HG03064 (cell line): ENCODE data around the gene PRKCA.
"Not testable (repeated sequence)": the region's sequence is repeated elsewhere in the genome, so short reads cannot be mapped to it uniquely, and the experiment has no call there.

Source experiments
- ATAC-seq: cut with Tn5 transposase; IDR thresholded peaks from one replicate; pipeline ENCODE4 v1.9.1; 2021; ENCODE audit warnings: low read depth; ENCODE audit not compliant: unreplicated experiment

PRKCA gene

GRCh38 chr17:66349521-66350254 is 47.3 kb downstream of the PRKCA start:
- no peak for ATAC-seq

- not testable (repeated sequence) for ATAC-seq
These were observed 48.2 kb downstream of the PRKCA start for GRCh38 chr17:66350576-66350975.

DNA sequence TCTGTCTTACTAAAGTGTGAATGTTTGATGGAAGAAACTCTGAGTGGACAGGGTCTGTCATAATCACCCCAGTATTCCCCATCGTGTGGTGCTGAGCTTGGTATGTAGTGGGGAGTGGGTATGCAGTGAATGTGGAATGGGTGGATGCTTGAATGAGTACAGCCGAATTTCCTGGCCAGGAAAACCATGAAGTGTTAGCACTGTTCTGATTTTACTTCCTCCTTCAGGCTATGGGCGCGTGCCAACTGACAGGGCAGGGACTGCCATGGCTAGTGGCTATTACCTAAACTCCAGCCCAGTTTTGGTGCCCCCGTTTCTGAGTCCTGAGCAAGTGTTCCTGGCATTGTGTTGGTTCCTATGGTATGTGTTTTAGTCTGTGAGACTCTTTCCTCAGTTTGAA is 48.6 kb downstream of the PRKCA start:
- no peak for ATAC-seq

GRCh38 chr17:66351701-66352100 is 49.3 kb downstream of the PRKCA start:
- no peak for ATAC-seq

- ATAC-seq: no peak
These were observed 51.6 kb downstream of the PRKCA start for GRCh38 chr17:66353937-66354401.

DNA sequence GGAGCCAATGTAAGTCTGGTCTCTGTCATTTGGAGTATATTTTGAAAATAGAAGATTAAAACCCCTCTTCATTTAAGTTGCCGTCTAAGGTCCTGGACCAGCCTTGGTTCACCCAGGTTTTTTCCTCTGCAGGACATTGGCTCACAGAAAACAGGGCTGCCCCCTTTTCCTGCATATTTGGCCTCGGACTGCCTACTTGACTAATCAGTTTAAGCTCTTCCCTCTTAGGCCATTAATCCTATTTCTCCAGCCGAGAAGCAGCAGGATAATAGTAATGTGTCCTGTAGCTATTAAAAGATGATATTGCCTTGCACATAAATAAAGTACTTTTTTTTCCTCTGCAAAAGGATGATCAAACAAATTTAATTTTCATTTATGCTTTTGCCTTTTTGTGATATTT is 52.1 kb downstream of the PRKCA start:
- ATAC-seq: no peak

DNA sequence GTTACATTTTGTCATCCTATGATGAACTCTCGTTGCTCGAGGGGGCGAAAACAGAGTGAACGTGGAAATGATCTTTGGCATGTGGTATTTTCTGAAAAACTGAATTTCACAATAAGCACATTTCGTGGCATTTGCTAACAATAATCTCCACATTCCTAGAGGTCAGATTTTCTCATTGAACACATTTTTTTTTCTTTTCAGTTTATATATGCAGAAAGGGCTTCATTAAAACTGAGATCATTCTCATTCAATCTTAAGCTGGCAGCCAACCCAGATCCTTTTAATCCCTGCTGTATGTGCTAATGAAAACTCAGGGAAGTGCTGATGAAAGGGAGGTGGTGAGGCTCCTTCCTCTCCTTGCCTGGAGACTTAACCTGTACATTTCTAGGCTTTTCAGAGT is 52.6 kb downstream of the PRKCA start:
- no peak for ATAC-seq

DNA sequence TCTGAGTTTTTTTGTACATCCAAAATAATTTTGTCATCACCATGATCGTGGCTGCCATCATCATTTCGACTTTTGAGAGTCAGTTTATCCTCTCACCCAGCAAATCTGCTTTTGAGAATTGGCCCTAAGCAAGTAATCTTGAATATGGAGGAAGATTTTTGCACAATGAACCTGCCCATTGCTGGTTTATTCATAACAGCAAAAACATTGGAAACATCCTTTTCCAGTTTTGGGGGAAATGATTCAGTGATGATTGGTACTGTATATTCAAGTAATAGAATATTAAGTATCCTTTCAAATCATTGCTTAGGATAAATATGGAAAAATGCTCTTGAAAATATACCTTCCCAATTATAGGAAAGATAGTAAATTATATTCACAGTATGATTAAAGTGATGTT is 53.1 kb downstream of the PRKCA start:
- ATAC-seq: no peak

DNA sequence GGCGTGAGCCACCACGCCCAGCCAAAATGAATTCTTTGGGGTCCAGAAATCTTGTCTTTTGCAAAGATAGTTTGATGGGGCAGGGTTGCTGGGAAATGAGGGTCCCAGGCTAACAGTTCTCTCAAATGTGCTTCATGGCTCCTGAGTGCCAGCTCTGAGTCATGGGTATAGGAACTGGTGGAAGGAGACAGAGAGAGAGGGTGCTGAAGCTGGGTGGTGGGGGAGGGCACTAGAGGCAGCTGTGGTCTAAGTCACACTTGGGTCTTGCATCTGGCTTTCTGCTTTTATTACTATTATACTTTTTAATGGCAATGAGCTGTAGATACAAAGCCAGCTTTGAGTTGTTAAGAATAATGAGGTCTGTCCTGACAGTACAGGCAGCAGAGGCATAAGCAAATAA is 54.6 kb downstream of the PRKCA start:
- ATAC-seq: no peak

DNA sequence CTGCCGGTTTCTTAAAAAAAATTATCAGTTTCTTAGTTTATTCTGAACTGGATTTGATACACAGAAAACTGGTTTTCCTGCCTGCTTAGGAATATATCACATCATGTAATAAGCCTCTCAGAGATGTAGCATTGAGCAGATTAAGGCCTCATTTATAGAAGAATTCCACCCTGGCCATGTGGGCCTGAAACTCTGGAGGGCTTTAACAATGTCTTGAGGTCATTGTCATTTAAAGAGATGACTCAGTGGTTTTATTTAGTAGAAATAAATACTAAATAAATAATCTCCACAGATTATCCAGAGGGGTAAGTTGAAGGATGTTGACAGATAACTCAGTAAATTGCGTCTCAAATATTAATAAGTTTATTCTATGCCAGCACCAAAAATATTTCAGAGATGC is 56.9 kb downstream of the PRKCA start:
- no peak for ATAC-seq

GRCh38 chr17:66360961-66361565 is 58.6 kb downstream of the PRKCA start:
- not testable (repeated sequence) for ATAC-seq

- no peak for ATAC-seq
These were observed 62.1 kb downstream of the PRKCA start for GRCh38 chr17:66364508-66364907.

- no peak for ATAC-seq
These were observed 62.6 kb downstream of the PRKCA start for GRCh38 chr17:66364990-66365490.

DNA sequence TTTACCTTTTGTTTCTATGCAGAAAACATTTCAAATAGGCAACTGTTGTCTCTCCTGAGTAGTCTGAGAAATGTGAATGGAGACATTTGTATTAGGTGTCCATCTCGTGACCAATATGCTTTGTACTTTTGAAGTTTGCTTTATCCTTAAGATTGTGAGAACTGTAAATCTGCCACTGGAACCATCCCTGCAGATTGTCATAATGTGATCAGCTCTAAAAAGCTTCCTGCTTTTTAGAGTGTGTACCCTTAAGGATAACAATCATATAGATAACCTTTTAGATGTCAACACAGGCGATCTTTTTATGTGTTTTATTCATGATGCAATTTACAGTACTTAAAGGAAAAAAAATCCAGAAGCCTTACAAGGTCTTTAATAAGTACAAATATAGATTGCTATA is 63.5 kb downstream of the PRKCA start:
- no peak for ATAC-seq

DNA sequence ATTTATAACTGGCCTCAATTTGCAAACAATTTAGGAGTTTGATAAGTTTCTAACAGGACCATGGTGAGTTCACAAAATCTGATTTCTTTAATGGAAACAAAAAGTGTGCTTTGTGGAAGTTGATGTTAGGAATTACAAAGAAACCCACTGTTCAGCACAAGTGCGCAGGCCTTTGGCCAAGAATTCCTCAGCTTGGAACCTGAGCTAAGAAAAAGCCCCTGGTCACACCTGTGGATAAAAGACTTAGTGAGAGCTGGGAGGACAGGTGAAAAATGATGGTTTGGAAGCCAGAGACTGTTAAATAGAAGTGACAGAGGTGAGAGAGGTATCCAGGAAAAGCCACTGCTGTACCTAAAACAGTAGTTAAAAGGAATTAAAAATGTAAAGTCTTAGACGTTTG is 64.7 kb downstream of the PRKCA start:
- ATAC-seq: no peak

DNA sequence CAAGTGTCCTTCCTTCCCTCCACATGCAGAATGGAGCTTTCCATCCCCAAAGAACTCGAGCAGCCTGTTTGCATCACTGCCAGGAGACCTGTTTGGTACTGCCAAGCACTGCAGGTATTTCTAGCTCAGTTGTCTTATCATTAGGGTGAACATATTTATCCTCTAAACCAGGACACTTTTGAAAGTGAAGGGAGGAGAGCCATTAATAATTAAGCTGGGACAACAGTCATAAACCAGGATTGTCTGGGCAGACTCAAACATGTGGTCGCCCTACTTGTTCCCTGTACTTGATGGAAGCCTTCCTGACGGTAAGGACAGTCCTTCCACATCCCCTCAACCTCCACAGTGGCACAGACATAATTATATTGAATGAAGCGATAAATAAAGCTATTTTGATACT is 67.4 kb downstream of the PRKCA start:
- no peak for ATAC-seq

- no peak for ATAC-seq
These were observed 69.1 kb downstream of the PRKCA start for GRCh38 chr17:66371561-66371960.

GRCh38 chr17:66372182-66372581 is 69.8 kb downstream of the PRKCA start:
- no peak for ATAC-seq

- ATAC-seq: no peak
These were observed 70.7 kb downstream of the PRKCA start for GRCh38 chr17:66373079-66373478.

DNA sequence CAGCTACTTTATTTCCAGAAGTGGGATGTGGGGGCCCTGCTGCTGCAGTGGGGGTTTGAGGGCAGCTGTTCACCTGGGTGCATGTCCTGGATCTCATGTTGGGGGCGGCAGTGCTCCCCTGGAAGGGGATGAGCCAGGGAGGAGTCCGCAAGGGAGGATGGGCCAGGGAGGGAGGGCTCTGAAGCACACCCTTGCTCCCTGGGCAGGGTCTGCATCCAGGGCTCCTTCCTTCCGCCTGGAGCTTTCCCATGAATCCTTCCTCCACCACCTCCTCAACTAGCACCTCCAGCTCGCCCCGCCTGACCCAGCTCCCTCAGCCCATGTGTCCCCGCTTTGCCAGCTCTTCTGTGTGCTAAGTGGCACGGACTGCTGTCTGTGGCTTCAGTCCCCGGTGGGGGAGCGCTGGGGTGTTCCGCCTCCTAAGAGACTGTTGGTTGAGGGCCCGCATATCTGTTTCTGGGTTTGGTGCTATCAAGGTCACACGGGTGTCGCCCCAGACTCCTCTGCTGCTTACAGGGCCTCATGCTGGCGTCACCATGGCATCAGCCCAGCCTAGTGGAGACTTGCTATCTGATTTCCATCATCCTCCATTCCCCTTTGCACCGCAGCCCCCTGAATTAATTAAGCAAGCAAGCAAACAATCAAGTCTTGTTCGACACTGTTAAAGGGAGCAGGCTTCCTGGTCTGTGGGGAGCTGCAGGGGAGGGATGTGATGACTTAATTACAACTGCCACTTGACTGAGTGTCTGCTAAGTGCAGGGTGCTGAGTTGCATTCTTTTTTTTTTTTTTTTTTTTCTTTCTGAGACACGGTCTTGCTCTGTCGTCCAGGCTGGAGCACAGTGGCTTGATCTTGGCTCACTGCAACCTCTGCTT is 71.8 kb downstream of the PRKCA start:
- no peak for ATAC-seq

DNA sequence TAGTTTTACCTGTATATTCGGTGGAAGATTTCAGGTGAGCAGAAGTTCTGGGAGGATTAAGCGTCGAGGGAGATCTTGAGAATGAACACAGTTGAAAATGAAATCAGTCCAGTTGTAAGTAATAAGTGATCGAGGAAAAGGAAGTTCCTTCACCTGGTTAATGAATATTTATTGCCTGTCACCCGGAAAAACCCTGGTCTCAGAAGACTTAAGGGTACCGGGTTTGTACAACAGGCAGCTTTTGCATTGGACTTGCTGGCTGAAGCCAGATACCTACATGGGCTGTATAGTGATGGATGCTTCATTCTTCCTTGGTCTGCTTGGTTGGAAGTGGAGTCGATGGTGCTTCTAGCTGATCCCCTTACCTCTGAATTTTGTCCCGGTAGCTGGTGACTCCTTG is 72.7 kb downstream of the PRKCA start:
- ATAC-seq: no peak
